GM23248 (cell line): ENCODE measurements around the gene CELF6. TPM values are rescaled to one million over a fixed set of nuclear protein-coding genes. Genes with fewer than 3 reads are reported as not detected.

Experiments used
- DNase-seq: peaks from one replicate; pipeline ENCODE4 v3.0.0-alpha.2; 2015
- H2AFZ ChIP-seq: fragments of 200-600 bp; sonication (generic); 2 replicates; pipeline ENCODE4 v1.6.1; 2016; ENCODE audit warnings: antibody characterized with exemption
- H3F3A ChIP-seq: fragments of 200-600 bp; sonication (generic); 2 replicates; pipeline ENCODE4 v1.6.1; 2016; ENCODE audit warnings: mild to moderate bottlenecking, antibody characterized with exemption, mixed run types; ENCODE audit not compliant: insufficient read depth
- H3K27ac ChIP-seq: fragments of 200-600 bp; sonication (generic); 2 replicates; pipeline ENCODE4 v1.5.1; 2016; ENCODE audit warnings: mild to moderate bottlenecking
- H3K27me3 ChIP-seq: fragments of 200-600 bp; sonication (generic); replicated peaks from 2 replicates; pipeline ENCODE4 v1.6.1; 2016; ENCODE audit warnings: mild to moderate bottlenecking; ENCODE audit not compliant: insufficient read depth
- H3K36me3 ChIP-seq: fragments of 200-600 bp; sonication (generic); 2 replicates; pipeline ENCODE4 v1.6.1; 2016; ENCODE audit warnings: low read depth, mild to moderate bottlenecking
- H3K4me1 ChIP-seq: fragments of 200-600 bp; sonication (generic); 2 replicates; pipeline ENCODE4 v1.6.1; 2016; ENCODE audit warnings: mild to moderate bottlenecking; ENCODE audit not compliant: insufficient read depth
- H3K4me2 ChIP-seq: fragments of 200-600 bp; sonication (generic); one replicate; pipeline ENCODE4 v1.6.1; 2016; ENCODE audit warnings: mild to moderate bottlenecking; ENCODE audit not compliant: unreplicated experiment
- H3K4me3 ChIP-seq: fragments of 200-600 bp; sonication (generic); 2 replicates; pipeline ENCODE4 v1.5.1; 2016; ENCODE audit warnings: mild to moderate bottlenecking
- H3K79me2 ChIP-seq: fragments of 200-600 bp; sonication (generic); 2 replicates; pipeline ENCODE4 v1.6.1; 2016; ENCODE audit warnings: mild to moderate bottlenecking; ENCODE audit not compliant: insufficient read depth
- H3K9ac ChIP-seq: fragments of 200-600 bp; sonication (generic); 2 replicates; pipeline ENCODE4 v1.6.1; 2016; ENCODE audit warnings: mild to moderate bottlenecking
- H3K9me2 ChIP-seq: fragments of 200-600 bp; sonication (generic); 2 replicates; pipeline ENCODE4 v1.6.1; 2016; ENCODE audit warnings: mixed run types, mild to moderate bottlenecking, moderate library complexity; ENCODE audit not compliant: insufficient read depth
- H3K9me3 ChIP-seq: fragments of 200-600 bp; sonication (generic); one replicate; pipeline ENCODE4 v1.6.1; 2017; ENCODE audit warnings: low read depth
- H4K20me1 ChIP-seq: fragments of 200-600 bp; sonication (generic); 2 replicates; pipeline ENCODE4 v1.6.0; 2016; ENCODE audit not compliant: insufficient read depth
- EZH2 ChIP-seq: fragments of 200-600 bp; sonication (generic); IDR thresholded peaks from 2 replicates; pipeline ENCODE4 v1.6.1; 2018; ENCODE audit warnings: antibody characterized with exemption, mild to moderate bottlenecking; ENCODE audit not compliant: insufficient read depth, poor library complexity, severe bottlenecking
- EZH2phosphoT487 ChIP-seq: fragments of 200-600 bp; sonication (generic); IDR thresholded peaks from 2 replicates; pipeline ENCODE4 v1.6.1; 2018; ENCODE audit warnings: antibody characterized with exemption, moderate library complexity, mild to moderate bottlenecking, low read depth; ENCODE audit not compliant: insufficient read depth
- WGBS, 2 experiments: methylation state at CpG; one replicate each; pipeline ENCODE4 v1.1.6; 2015 to 2017; ENCODE audit warnings: low lambda C conversion rate in 2 of 2, low coverage in 1 of 2; ENCODE audit errors: missing lambda C conversion rate in 2 of 2; 5-methylcytosine and 5-hydroxymethylcytosine counted together
- in situ Hi-C: fragments of 300-500 bp; cut with MboI; formaldehyde crosslinking; loops from 2 replicates; pipeline ENCODE4 v1.15.0; 2020
- polyA plus RNA-seq: library from polyadenylated mRNA; unstranded; fragments of >200 nt; fragmentation: Nextera tagmentation; extraction: Ambion mirVana; gene quantifications from 2 replicates; pipeline ENCODE4 v1.2.1, GENCODE V29; 2016
- total RNA-seq: library from RNA; depleted of rRNA; stranded (reverse); fragments of >200 nt; shearing (Covaris generic); gene quantifications from 2 replicates; pipeline ENCODE4 v1.2.3, GENCODE V29; 2014

The CELF6 gene
- total and polyA plus RNA-seq, 2 experiments from 2014 or later: 0.08 to 0.22 TPM

DNA sequence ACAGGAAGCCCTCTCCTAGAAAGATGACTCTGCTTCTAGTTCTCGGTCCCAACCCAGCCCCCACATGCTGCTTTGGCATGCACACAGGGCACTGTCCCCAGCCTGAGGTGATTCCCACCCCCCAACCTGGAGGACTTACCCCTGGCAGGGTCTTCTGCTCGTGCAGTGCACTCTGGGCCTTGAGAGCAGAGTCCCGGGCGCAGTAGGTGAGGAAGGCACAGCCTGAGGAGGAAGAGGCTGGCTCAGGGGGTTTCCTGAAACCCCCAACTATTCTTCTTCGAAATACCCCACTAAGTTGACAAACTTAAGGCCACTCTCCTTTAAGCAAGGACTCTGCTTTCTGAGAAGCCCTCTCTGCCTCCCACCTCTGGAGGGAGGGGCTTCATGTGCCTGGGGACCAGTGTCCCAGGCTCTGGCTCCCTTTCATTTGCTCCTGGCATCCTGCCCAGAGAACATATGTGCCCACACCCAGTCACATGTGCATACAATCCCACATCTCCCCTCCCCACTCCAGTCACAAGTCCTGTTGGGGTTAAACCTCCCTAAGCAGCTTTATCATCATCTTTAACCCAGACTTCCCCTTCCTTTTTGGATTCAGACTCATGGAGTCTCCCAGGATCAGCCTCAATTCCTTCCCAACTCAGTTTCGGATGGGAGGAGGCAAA lies 4.1 kb downstream of the CELF6 start:
- Histone ChIP-seq H2AFZ (no peak overlapping the region), H3K9ac (no peak overlapping the region), H3K36me3 (no peaks in the 10 kb centered on the region), H3K27ac (no peak overlapping the region), H3K4me1 (0 out of 2 replicates have a peak, but pooled peaks cover 4% of the 10 kb centered on the region), H3K4me2 (no peak overlapping the region), H3K27me3 (peaks cover 3% of the 10 kb centered on the region; the same call in 1 of the 2 replicates), H3F3A (peaks cover 3% of the 10 kb centered on the region; the same call in 1 of the 2 replicates), H4K20me1 (no peaks in the 10 kb centered on the region), H3K4me3 (no peak overlapping the region), H3K9me2 (no peaks in the 10 kb centered on the region), H3K79me2 (no peaks in the 10 kb centered on the region), H3K9me3 (no peaks in the 10 kb centered on the region)
- 16% methylated on average over 6 of the region's 6 CpGs for WGBS, 2 experiments
- no peak for DNase-seq
- in situ Hi-C loops: no loop called here
- TF ChIP-seq EZH2 (no peak), EZH2phosphoT487 (no peak)

DNA sequence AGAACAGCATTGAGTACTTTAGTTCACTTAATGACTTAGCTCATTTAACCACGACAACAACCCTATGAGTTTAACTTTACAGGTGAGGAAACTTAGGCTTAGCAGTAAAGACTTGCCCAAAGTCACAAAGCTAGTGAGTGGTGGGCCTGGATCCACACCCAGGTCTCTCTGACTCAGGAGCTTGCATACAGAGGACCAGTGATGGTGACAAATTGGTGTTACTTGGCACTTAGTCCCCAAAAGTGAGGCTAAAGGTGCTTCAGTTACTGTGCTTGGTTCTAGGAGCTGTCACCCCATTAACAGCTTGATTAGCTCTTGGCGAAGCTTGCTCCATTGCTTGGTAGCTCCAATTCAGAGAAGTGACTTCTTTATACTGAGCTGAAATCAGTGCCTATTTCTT lies 6.1 kb downstream of the CELF6 start:
- no peaks in the 10 kb centered on the region for H3K4me1 ChIP-seq
- peaks cover under 1% of the 10 kb centered on the region; the same call in 1 of the 2 replicates for H3K27me3 ChIP-seq
- no peak overlapping the region for H3K9ac ChIP-seq
- no peaks in the 10 kb centered on the region for H3K36me3 ChIP-seq
- H2AFZ ChIP-seq: no peak overlapping the region
- H3K79me2 ChIP-seq: no peaks in the 10 kb centered on the region
- H4K20me1 ChIP-seq: no peaks in the 10 kb centered on the region
- H3K9me2 ChIP-seq: no peaks in the 10 kb centered on the region
- no peak for DNase-seq
- no peak overlapping the region for H3K4me2 ChIP-seq
- H3K9me3 ChIP-seq: no peaks in the 10 kb centered on the region
- no peak overlapping the region for H3K27ac ChIP-seq
- no peak overlapping the region for H3K4me3 ChIP-seq
- TF ChIP-seq EZH2 (no peak), EZH2phosphoT487 (no peak)
- in situ Hi-C loops: no loop called here
- 43 to 45% methylated on average over 2 of the region's 2 CpGs for WGBS, 2 experiments
- H3F3A ChIP-seq: no peaks in the 10 kb centered on the region

DNA sequence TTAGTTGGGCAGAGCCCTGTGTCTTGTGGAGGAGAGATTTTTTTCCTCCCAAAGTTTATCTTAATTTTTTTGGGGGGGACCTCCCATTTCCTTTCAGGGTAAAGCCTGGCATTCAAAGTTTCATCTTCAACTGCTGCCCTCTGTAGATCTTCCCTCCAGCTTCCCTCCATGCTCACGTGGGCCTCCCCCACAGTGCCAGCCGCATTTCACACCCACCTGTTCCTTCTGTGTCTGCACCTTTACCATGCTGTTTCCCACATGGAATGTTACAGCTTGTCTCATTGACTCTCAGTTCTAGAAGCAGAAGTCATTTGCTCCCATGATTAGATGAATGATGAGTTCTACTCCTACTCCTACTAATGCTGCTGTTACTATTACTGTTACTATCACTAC lies 6.5 kb downstream of the CELF6 start:
- WGBS, 2 experiments: 40 to 58% methylated on average over 2 of the region's 2 CpGs
- no peak overlapping the region for H3K4me2 ChIP-seq
- H3K27ac ChIP-seq: no peak overlapping the region
- in situ Hi-C loops: no loop called here
- no peak overlapping the region for H2AFZ ChIP-seq
- H3K4me1 ChIP-seq: no peaks in the 10 kb centered on the region
- TF ChIP-seq EZH2phosphoT487: no peak
- TF ChIP-seq EZH2: no peak
- H3K79me2 ChIP-seq: no peaks in the 10 kb centered on the region
- H3K9ac ChIP-seq: no peak overlapping the region
- no peaks in the 10 kb centered on the region for H3K9me2 ChIP-seq
- H3K27me3 ChIP-seq: no peaks in the 10 kb centered on the region
- H3K9me3 ChIP-seq: no peaks in the 10 kb centered on the region
- H3F3A ChIP-seq: no peaks in the 10 kb centered on the region
- H4K20me1 ChIP-seq: no peaks in the 10 kb centered on the region
- DNase-seq: no peak
- no peaks in the 10 kb centered on the region for H3K36me3 ChIP-seq
- H3K4me3 ChIP-seq: no peak overlapping the region

DNA sequence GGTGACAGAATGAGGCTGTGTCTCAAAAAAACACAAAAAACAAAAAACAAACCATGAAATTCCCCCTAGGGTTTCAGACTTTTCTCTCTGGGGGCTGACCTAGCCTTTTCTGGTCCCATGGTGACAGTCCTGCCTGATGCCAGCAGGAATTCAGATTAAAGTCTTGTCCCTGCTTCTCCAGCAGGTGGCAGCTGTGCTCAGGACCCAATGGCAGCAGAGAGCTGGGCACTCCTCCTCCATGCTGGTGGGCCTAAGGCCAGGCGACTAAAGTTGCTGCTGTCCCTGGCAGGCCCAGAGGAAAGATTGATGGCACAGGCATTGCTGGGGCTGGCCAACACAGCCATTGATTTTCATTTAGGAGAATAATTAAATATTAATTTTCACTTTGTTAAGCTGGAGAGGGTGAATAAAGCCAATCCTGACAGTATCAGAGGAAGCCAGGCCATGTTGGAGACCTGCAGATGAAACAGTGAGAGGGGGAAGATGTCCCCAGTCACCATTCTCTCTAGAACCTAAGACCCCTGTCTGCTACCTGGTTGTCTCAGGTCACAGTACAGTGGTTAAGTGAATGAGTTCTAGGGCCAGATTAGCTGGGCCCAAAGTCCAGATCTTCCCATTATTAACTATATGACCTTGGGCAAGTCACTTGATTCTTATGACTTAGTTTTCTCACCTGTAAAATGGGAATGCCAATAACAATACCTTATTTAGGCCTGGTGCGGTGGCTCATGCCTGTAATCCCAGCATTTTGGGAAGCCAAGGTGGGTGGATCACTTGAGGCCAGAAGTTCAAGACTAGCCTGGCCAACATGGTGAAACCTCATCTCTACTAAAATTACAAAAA lies 7.1 kb downstream of the CELF6 start:
- 51 to 57% methylated on average over 2 of the region's 2 CpGs for WGBS, 2 experiments

More for the DNA sequence above, 7.1 kb downstream of the CELF6 start:
- H3K9me2 ChIP-seq: no peaks in the 10 kb centered on the region
- no peaks in the 10 kb centered on the region for H3K27me3 ChIP-seq
- H3K36me3 ChIP-seq: no peaks in the 10 kb centered on the region
- TF ChIP-seq EZH2 (no peak), EZH2phosphoT487 (no peak)
- in situ Hi-C loops: no loop called here
- no peaks in the 10 kb centered on the region for H3K79me2 ChIP-seq
- no peak overlapping the region for H3K9ac ChIP-seq
- H3K9me3 ChIP-seq: no peaks in the 10 kb centered on the region
- DNase-seq: peak; percentile 85
- H2AFZ ChIP-seq: no peak overlapping the region
- H4K20me1 ChIP-seq: no peaks in the 10 kb centered on the region
- H3K4me2 ChIP-seq: no peak overlapping the region
- no peak overlapping the region for H3K4me3 ChIP-seq
- H3K27ac ChIP-seq: no peak overlapping the region
- H3K4me1 ChIP-seq: no peaks in the 10 kb centered on the region
- no peaks in the 10 kb centered on the region for H3F3A ChIP-seq
